Measurements from ENCODE around the gene PRDM4.

- TF ChIP-seq CTCF (IDR thresholded peaks at IDR 0.05; ENCODE audit: insufficient read depth, low read length), result no peak
- no peak for TF ChIP-seq REST (IDR thresholded peaks at IDR 0.05; ENCODE audit: insufficient replicate concordance, low read depth)
- TF ChIP-seq POLR2AphosphoS5 (IDR thresholded peaks at IDR 0.05; ENCODE audit: low read depth), result no peak
- no peak for TF ChIP-seq GABPA (IDR thresholded peaks at IDR 0.05; ENCODE audit: low read depth)
- TF ChIP-seq SPI1 (IDR thresholded peaks at IDR 0.05; ENCODE audit: borderline replicate concordance, low read depth), result no peak
Observed at GRCh38 chr12:107776171-107776570, 15.2 kb upstream of the PRDM4 start.

Data from HL-60 (cell line).